H54 (cell line): ENCODE measurements around the gene ZDHHC14.

Experiments
- DNase-seq: peaks from one replicate; pipeline ENCODE4 v3.0.0; 2011; ENCODE audit warnings: low spot score, mixed read lengths; ENCODE audit not compliant: insufficient read length
- FAIRE-seq: peaks from 3 replicates; lab custom pipeline; 2011; peaks lifted over from hg19 to GRCh38; lab: Jason Lieb, UNC
- POLR2A ChIP-seq: IDR thresholded peaks from 2 replicates; pipeline ENCODE4 v1.6.1; 2011; ENCODE audit warnings: low read depth, mild to moderate bottlenecking, low read length

ZDHHC14 gene

GRCh38 chr6:157487110-157487773 is 106.3 kb downstream of the ZDHHC14 start:
- no peak for TF ChIP-seq POLR2A
- DNase-seq (no peak), FAIRE-seq (no peak)

GRCh38 chr6:157488058-157488457 is 107.1 kb downstream of the ZDHHC14 start:
- DNase-seq (no peak), FAIRE-seq (no peak)
- TF ChIP-seq POLR2A = no peak

- DNase-seq (no peak), FAIRE-seq (no peak)
- TF ChIP-seq POLR2A = no peak
These were observed 107.7 kb downstream of the ZDHHC14 start for GRCh38 chr6:157488716-157489118.

- TF ChIP-seq POLR2A = no peak
- FAIRE-seq = no peak
These were observed 109.8 kb downstream of the ZDHHC14 start for GRCh38 chr6:157490611-157491269.

GRCh38 chr6:157491571-157492232 is 110.7 kb downstream of the ZDHHC14 start:
- FAIRE-seq (no peak), DNase-seq (no peak)
- TF ChIP-seq POLR2A = no peak

More at GRCh38 chr6:157490611-157491269, 109.8 kb downstream of the ZDHHC14 start:
- no peak for DNase-seq

- no peak for TF ChIP-seq POLR2A
- no peak for FAIRE-seq
- DNase-seq = no peak
These were observed 111.3 kb downstream of the ZDHHC14 start for GRCh38 chr6:157492249-157492648.

- TF ChIP-seq POLR2A = no peak
- no peak for FAIRE-seq
- no peak for DNase-seq
These were observed 111.8 kb downstream of the ZDHHC14 start for GRCh38 chr6:157492741-157493140.

- no peak for TF ChIP-seq POLR2A
- no peak for FAIRE-seq
These were observed 112.2 kb downstream of the ZDHHC14 start for GRCh38 chr6:157493173-157493572.

GRCh38 chr6:157493576-157493975 is 112.6 kb downstream of the ZDHHC14 start:
- DNase-seq = no peak
- no peak for FAIRE-seq
- no peak for TF ChIP-seq POLR2A

More at GRCh38 chr6:157493173-157493572, 112.2 kb downstream of the ZDHHC14 start:
- no peak for DNase-seq

- FAIRE-seq = no peak
- no peak for TF ChIP-seq POLR2A
- no peak for DNase-seq
These were observed 113.2 kb downstream of the ZDHHC14 start for GRCh38 chr6:157494132-157494710.

GRCh38 chr6:157496534-157497095 is 115.6 kb downstream of the ZDHHC14 start:
- DNase-seq = no peak
- TF ChIP-seq POLR2A = no peak
- FAIRE-seq = no peak

- TF ChIP-seq POLR2A = no peak
- FAIRE-seq = no peak
- no peak for DNase-seq
These were observed 116.6 kb downstream of the ZDHHC14 start for GRCh38 chr6:157497579-157497978.

- DNase-seq (no peak), FAIRE-seq (no peak)
- TF ChIP-seq POLR2A = no peak
These were observed 117.8 kb downstream of the ZDHHC14 start for GRCh38 chr6:157498817-157499216.

- DNase-seq (no peak), FAIRE-seq (no peak)
- TF ChIP-seq POLR2A = no peak
These were observed 119.0 kb downstream of the ZDHHC14 start for GRCh38 chr6:157500022-157500421.
